Anterior cingulate cortex (tissue), 58 donors: Measurements from ENCODE around the gene FUT8.
"Not testable (repeated sequence)": the region's sequence is repeated elsewhere in the genome, so short reads cannot be mapped to it uniquely, and the experiment has no call there.

Source experiments
- DNase-seq, 58 donors: peaks; one replicate each; lab custom pipeline; 2025; lab: John Stamatoyannopoulos, UW

FUT8 gene

DNA sequence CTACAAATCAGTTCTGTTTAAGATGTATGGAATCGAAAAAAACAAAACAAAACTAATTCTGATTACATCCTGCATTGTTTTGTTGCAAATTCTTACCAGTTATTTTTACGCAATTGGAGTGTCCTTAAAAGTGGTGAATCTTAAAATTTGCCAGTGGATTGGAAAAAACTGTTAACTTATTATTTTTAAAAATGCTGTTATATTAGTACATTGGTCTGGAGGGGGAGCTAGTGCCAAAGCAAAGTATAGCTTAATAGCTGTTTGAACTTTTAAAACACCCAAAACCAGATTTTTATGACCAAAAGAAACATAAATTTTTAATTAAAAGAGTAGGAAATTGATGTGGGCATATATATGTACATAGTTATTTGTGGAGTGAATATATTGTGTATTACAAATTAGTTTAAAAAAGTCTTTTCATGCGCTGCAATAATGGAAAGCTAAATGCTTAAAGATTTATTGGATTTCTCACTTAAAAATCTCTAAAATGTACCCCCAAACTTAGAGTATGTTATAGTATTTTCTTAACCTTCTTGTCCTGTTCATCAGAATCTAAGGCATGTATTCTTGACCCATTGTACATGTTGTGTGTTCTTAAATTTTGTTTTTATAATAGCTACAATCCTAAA lies 2.5 kb downstream of the FUT8 start:
- DNase-seq: peak in 4 of 58 donors; percentile 0 to 12 (median 2)

- no peak for DNase-seq
Observed at GRCh38 chr14:65415613-65416012, 3.1 kb downstream of the FUT8 start.

DNA sequence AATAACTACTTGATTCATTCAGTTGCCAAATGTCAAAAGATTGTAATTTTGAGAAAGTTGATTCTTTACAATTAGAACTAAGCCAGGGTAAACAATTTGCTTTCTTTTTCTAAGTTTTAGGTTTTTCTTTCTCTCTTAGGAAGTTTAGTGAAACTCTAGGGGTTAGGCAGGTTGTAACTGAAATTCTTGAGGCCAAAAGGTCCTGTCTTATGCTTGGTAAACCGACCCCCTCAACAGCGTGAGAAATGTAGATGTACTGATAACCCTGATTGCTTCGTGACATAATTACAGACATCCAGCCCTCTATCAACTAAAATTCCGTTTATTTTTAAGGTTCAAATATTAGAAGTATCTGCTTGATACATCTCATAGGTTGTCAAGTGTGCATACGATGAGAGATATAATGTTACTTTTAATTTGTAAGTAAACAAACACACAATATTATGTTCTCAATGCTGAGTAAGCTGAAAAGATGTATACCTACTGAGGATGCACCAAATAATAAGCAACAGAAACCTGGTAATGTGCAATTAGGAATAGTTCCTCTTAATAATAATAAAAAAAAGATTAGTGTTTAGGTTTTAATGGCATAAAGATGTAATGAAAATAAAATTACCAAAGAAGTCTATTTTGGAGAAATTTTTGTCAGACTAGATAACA lies 7.2 kb downstream of the FUT8 start:
- no peak for DNase-seq

GRCh38 chr14:65421201-65421981 lies 8.9 kb downstream of the FUT8 start:
- DNase-seq: no peak

DNA sequence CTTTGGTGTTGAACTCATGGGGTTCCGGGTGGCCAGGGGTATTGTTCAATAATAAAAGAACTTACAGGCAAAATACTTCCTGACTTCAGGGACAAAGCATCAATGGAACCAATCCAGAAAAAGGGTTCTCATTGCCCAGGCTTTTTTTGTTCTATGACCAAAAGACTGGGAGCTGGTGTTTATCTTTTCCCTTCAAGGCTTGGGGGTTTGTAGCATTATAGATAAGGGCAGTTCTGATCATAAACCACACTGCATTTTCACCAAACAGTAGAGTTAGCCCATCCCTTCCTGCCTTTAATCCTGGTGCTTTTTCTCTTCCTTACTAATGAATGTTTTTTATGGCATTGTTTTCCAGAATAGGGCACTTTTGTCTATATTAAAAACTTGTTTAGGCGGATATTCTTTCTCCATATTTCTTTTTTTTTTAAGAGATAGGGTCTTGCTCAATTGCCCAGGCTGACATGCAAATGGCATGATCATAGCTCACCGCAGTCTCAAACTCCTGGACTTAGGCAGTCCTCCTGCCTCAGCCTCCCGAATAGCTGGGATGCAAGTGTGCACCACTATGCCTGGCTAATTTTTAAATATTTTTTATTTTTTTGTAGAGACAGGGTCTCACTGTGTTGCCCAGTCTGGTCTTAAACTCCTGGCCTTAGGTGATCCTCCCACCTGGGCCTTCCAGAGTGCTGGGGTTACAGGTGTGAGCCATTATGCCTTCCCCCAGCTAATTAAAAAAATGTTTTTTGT lies 9.7 kb downstream of the FUT8 start:
- DNase-seq: no peak

GRCh38 chr14:65423982-65424381 lies 11.5 kb downstream of the FUT8 start:
- DNase-seq: no peak

- DNase-seq: no peak
Observed at GRCh38 chr14:65424531-65424930, 12.0 kb downstream of the FUT8 start.

DNA sequence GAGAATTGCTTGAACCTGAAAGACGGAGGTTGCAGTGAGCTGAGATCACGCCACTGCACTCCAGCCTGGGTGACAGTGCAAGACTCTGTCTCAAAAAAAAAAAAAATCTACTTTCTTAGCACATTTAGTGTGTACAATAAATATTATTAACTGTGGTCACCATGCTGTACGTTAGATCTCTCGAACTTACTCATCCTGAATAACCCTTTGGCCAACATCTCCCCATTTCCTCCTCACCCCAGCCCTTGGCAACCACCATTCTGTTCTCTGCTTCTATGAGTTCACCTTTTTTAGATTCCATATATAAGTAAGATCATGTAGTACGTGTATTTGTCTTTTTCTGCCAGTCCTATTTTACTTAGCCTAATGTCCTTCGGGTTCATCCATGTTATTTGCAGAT lies 13.4 kb downstream of the FUT8 start:
- no peak for DNase-seq

- DNase-seq: not testable (repeated sequence)
Observed at GRCh38 chr14:65426902-65427301, 14.4 kb downstream of the FUT8 start.

DNA sequence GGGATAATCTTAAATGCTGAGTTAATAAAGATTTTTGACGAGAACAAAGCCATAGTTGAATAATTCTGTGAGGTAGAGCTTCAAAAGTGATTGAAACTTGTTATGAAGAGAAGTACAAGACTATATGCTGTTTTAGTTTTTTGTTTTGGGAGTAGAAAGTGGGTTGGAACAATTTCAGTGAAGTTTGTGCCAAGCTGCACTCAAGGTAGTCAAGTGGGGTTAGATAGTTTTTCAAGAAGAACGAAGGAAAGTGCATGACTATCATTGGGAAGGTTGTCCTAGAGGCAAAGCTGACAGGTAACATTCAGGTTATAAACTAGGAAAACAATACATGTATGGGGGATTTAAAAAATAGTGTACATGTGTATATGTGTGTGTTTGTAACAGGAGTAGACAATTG lies 16.2 kb downstream of the FUT8 start:
- DNase-seq: no peak

GRCh38 chr14:65429757-65430156 lies 17.2 kb downstream of the FUT8 start:
- DNase-seq: no peak

- no peak for DNase-seq
Observed at GRCh38 chr14:65431245-65431644, 18.7 kb downstream of the FUT8 start.

DNA sequence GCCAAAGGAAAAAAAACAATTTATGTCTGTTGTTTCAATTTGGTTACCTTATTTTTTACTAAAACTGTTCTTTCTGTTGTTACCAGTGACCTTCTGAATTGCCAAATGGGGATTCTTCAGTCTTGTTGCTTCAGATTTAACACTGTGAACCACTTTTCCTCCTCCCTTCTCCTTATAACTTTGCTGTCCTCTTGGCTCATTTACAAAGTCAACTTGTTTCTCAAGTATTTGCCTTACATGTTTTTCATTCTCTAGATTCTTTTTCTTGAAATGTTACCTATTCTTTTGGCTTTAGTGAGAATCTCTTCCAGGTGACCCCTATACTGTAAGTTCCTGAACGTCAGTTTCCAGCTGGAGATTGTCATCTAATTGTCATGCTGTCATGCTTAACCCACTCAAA lies 19.4 kb downstream of the FUT8 start:
- no peak for DNase-seq

GRCh38 chr14:65432361-65432948 lies 19.9 kb downstream of the FUT8 start:
- no peak for DNase-seq

DNA sequence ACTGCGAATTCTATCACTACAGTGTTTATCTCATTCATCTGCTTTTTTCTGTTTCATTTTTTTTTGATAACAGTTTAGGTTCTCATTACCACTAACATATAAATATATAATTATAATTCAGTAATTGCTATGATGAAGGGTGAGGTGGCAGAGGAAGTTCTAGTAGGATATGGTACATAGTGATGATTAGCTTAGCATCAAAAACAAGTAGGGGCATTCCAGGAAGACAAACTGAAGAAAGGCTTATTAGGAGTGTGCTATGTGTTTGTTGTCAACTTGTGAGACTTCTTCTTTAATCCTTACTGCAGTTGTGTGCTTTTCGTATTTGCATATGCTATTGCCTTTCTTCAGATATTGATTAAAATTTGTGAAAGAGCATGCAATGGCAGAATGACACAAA lies 20.6 kb downstream of the FUT8 start:
- no peak for DNase-seq

DNA sequence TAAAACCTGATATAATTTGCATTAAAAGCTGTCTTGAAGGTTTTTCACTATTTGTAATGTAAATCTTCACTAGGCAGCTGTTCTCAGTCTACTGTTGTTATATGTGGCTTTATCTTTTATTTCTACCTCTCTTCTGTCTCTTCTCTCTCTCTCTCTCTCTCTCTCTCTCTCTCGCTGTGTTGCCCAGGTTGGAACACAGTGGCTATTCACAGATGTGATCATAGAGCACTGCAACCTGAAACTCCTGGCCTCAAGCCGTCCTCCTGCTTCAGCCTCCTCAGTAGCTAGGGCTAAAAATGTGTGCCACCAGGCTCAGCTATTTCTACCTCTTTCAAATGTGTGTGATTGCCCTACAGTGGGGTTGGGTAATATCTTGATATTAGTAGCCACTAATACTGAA lies 21.1 kb downstream of the FUT8 start:
- no peak for DNase-seq

- no peak for DNase-seq
Observed at GRCh38 chr14:65434216-65434850, 21.8 kb downstream of the FUT8 start.

DNA sequence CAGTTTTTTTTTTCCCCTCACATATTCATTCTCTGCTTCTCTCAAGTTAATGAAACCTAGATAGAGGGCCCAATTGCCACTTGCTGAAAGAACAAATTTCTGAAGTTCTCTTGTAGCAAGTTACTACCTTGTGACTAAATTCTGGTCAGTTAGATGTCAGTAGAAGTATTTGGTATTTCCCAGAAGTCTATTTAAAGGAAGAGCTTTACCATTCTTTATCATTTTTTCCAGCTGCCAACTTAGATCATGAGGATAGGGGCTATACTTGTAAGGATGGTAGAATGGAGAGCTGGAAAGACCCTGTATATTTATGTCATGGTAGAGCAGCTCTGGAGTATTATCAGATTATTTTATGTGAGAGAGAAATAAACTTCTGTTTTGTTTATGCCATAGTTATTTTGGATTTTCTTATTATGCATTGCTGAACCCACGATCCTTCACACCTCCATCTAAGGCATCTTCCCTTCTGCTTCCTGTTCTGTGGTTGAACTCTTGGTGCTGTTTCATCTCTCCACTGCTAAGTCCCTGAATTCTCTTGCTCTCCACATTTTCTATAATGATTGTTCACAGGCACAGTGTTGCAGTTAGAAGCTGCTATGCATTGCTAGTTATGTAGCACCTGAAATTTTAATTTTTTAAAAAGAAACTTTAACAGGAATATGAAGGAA lies 25.9 kb downstream of the FUT8 start:
- DNase-seq: no peak

DNA sequence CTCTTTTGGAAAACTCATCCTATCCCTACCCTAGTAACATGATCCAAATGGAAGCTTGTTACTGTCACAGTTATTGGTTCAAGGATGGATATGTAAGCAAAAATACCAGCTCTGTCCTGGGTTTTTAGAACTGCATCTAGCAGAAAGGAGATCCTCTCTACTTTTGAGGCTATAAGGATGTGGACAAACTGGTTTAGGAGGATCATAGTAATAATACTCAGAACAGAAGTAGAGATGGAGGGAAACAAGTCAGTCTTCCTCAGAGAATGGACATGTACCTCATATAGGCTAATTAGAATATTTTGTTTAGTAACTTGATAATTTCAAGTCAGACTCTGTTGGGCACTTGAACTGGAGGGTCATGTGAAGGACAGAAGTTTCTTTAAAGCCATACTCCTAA lies 26.6 kb downstream of the FUT8 start:
- DNase-seq: no peak

- no peak for DNase-seq
Observed at GRCh38 chr14:65440230-65440629, 27.7 kb downstream of the FUT8 start.
